NCI-H1092 treated with DMSO at 0.1 percent for 48 hours (cell line): ENCODE data around the gene PRX.
"Not testable (repeated sequence)": the region's sequence is repeated elsewhere in the genome, so short reads cannot be mapped to it uniquely, and the experiment has no call there.

ENCODE experiments used
- DNase-seq: peaks from one replicate; lab custom pipeline; 2025; lab: John Stamatoyannopoulos, UW

The PRX gene

GRCh38 chr19:40414542-40415535 lies 1.7 kb upstream of the PRX start:
- no peak for DNase-seq

GRCh38 chr19:40412866-40413265 lies 312 bp downstream of the PRX start:
- DNase-seq: no peak

GRCh38 chr19:40411958-40412499 lies 1.1 kb downstream of the PRX start:
- no peak for DNase-seq

GRCh38 chr19:40411125-40411842 lies 1.9 kb downstream of the PRX start:
- no peak for DNase-seq

GRCh38 chr19:40410030-40410389 lies 3.2 kb downstream of the PRX start:
- no peak for DNase-seq

- not testable (repeated sequence) for DNase-seq
Measured at GRCh38 chr19:40408598-40408925, 4.6 kb downstream of the PRX start.

GRCh38 chr19:40407714-40408597 lies 5.2 kb downstream of the PRX start:
- DNase-seq: no peak

- peak; percentile 36 for DNase-seq
Measured at GRCh38 chr19:40403262-40403984, 9.8 kb downstream of the PRX start.

- no peak for DNase-seq
Measured at GRCh38 chr19:40400559-40400958, 12.6 kb downstream of the PRX start.

- DNase-seq: peak; percentile 1
Measured at GRCh38 chr19:40398417-40399131, 14.6 kb downstream of the PRX start.

GRCh38 chr19:40397568-40397906 lies 15.6 kb downstream of the PRX start:
- DNase-seq: no peak

- no peak for DNase-seq
Measured at GRCh38 chr19:40396886-40397567, 16.2 kb downstream of the PRX start.

- DNase-seq: no peak
Measured at GRCh38 chr19:40395956-40396355, 17.2 kb downstream of the PRX start.

- DNase-seq: no peak
Measured at GRCh38 chr19:40394816-40395210, 18.4 kb downstream of the PRX start.

- DNase-seq: no peak
Measured at GRCh38 chr19:40393894-40394815, 19.0 kb downstream of the PRX start.

- DNase-seq: no peak
Measured at GRCh38 chr19:40392894-40393517, 20.2 kb downstream of the PRX start.

- DNase-seq: no peak
Measured at GRCh38 chr19:40392123-40392522, 21.1 kb downstream of the PRX start.

GRCh38 chr19:40390084-40390742 lies 23.0 kb downstream of the PRX start, which contains the start of gene HIPK4:
Gene HIPK4 (minus strand): TSS chr19:40390181. CDS start chr19:40389902, 279 bp downstream.
- no peak for DNase-seq
